Osteoblast (primary cell): Measurements from ENCODE around the gene ALCAM. TPM values are rescaled to one million over a fixed set of nuclear protein-coding genes. Genes with fewer than 3 reads are reported as not detected.

Experiments
- DNase-seq: peaks from one replicate; pipeline ENCODE4 v3.0.0; 2011; ENCODE audit warnings: low spot score, mixed read lengths; ENCODE audit not compliant: insufficient read length; ENCODE audit errors: missing footprints
- H2AFZ ChIP-seq: 2 replicates; pipeline ENCODE4 v1.6.0; 2011; ENCODE audit warnings: mild to moderate bottlenecking, low read length
- H3K27ac ChIP-seq: 2 replicates; pipeline ENCODE4 v1.5.1; 2011; ENCODE audit warnings: mild to moderate bottlenecking, low read depth, low read length, moderate library complexity
- H3K27me3 ChIP-seq: 2 replicates; pipeline ENCODE4 v1.6.0; 2012; ENCODE audit warnings: mild to moderate bottlenecking, control low read depth, inconsistent platforms, low read length, moderate library complexity; ENCODE audit not compliant: insufficient read depth
- H3K36me3 ChIP-seq: 2 replicates; pipeline ENCODE4 v1.5.1; 2011; ENCODE audit warnings: mild to moderate bottlenecking, low read length, control low read depth, moderate library complexity; ENCODE audit not compliant: insufficient read depth
- H3K4me1 ChIP-seq: 2 replicates; pipeline ENCODE4 v1.5.1; 2011; ENCODE audit warnings: mild to moderate bottlenecking, low read length, control low read depth, moderate library complexity; ENCODE audit not compliant: insufficient read depth
- H3K4me2 ChIP-seq: 2 replicates; pipeline ENCODE4 v1.6.0; 2011; ENCODE audit warnings: mild to moderate bottlenecking, low read length; ENCODE audit not compliant: insufficient read depth
- H3K4me3 ChIP-seq: fragments of 200-600 bp; sonication (generic); 3 replicates; pipeline ENCODE4 v1.5.1; 2012; ENCODE audit warnings: mild to moderate bottlenecking, low read length, inconsistent platforms; ENCODE audit not compliant: insufficient read depth
- H3K79me2 ChIP-seq: 2 replicates; pipeline ENCODE4 v1.6.0; 2012; ENCODE audit warnings: mild to moderate bottlenecking, low read length, control low read depth, inconsistent platforms; ENCODE audit not compliant: insufficient read depth
- H3K9me3 ChIP-seq: 2 replicates; pipeline ENCODE4 v1.5.1; 2011; ENCODE audit warnings: low read depth, low read length, control low read depth
- H4K20me1 ChIP-seq: 2 replicates; pipeline ENCODE4 v1.6.0; 2012; ENCODE audit warnings: mild to moderate bottlenecking, low read length, control low read depth; ENCODE audit not compliant: insufficient read depth
- total RNA-seq: library from RNA; depleted of rRNA; stranded (reverse); fragments of >200 nt; gene quantifications from 2 replicates; pipeline ENCODE4 v1.2.3, GENCODE V29; 2012
- TF ChIP-seq, protein P1 (sequence below): IDR thresholded peaks from 2 replicates; pipeline ENCODE4 v1.5.1; 2011; ENCODE audit warnings: mild to moderate bottlenecking, low read depth, low read length, moderate library complexity; ENCODE audit errors: extremely low read depth

ALCAM gene
- total RNA-seq, 1 donor = 178 TPM

DNA sequence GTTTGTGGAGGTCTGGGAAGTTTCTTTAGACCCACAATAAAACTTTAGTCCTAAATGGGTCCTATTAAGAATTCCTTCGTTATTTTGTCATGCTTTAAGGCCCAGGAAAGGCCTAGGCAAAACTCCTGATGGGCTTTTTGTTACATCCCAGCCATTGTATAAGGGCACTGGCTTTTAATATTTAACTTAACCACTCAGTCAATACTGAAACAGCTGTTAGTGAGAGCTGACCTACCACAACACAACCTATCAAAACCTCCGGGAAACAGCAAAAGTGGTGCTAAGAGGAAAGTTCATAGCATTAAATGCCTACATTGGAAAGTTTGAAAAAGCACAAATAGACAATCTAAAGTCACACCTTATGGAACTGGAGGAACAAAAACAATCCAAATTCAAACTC is 39.6 kb downstream of the ALCAM start:
- no peak for DNase-seq
- H3K79me2 ChIP-seq = peaks cover 78% of the 10 kb centered on the region
- H3K27me3 ChIP-seq = no peaks in the 10 kb centered on the region
- H3K36me3 ChIP-seq = peaks cover 4% of the 10 kb centered on the region
- H2AFZ ChIP-seq = no peak overlapping the region
- TF ChIP-seq, protein P1, sequence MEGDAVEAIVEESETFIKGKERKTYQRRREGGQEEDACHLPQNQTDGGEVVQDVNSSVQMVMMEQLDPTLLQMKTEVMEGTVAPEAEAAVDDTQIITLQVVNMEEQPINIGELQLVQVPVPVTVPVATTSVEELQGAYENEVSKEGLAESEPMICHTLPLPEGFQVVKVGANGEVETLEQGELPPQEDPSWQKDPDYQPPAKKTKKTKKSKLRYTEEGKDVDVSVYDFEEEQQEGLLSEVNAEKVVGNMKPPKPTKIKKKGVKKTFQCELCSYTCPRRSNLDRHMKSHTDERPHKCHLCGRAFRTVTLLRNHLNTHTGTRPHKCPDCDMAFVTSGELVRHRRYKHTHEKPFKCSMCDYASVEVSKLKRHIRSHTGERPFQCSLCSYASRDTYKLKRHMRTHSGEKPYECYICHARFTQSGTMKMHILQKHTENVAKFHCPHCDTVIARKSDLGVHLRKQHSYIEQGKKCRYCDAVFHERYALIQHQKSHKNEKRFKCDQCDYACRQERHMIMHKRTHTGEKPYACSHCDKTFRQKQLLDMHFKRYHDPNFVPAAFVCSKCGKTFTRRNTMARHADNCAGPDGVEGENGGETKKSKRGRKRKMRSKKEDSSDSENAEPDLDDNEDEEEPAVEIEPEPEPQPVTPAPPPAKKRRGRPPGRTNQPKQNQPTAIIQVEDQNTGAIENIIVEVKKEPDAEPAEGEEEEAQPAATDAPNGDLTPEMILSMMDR = no peak
- no peak overlapping the region for H3K4me2 ChIP-seq
- H3K4me1 ChIP-seq = peaks cover 10% of the 10 kb centered on the region
- peaks cover 7% of the 10 kb centered on the region for H4K20me1 ChIP-seq
- H3K4me3 ChIP-seq = no peak overlapping the region
- H3K27ac ChIP-seq = no peak overlapping the region
- no peaks in the 10 kb centered on the region for H3K9me3 ChIP-seq

DNA sequence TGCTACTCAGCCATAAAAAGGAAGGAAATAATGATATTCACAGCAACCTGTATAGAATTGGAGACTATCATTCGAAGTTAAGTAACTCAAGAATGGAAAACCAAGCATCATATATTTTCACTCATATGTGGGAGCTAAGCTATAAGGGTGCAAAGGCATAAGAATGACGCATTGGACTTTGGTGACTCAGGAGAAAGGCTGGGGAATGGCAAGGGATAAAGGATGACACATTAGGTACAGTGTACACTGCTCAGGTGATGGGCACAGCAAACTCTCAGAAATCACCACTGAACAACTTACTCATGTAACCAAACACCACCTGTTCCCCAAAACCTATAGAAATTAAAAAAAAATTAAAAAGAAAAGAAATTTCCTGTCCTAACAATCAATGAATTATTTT is 42.7 kb downstream of the ALCAM start:
- H3K36me3 ChIP-seq = no peaks in the 10 kb centered on the region
- H2AFZ ChIP-seq = no peak overlapping the region
- H4K20me1 ChIP-seq = no peaks in the 10 kb centered on the region
- H3K27me3 ChIP-seq = no peaks in the 10 kb centered on the region
- H3K4me3 ChIP-seq = no peak overlapping the region
- H3K27ac ChIP-seq = no peak overlapping the region
- no peak overlapping the region for H3K4me2 ChIP-seq
- H3K79me2 ChIP-seq = peaks cover 80% of the 10 kb centered on the region
- H3K4me1 ChIP-seq = no peaks in the 10 kb centered on the region
- no peak for DNase-seq
- TF ChIP-seq, protein P1 = no peak
- no peaks in the 10 kb centered on the region for H3K9me3 ChIP-seq

- H3K79me2 ChIP-seq = peaks cover 93% of the 10 kb centered on the region
- H3K4me1 ChIP-seq = peaks cover 6% of the 10 kb centered on the region
- no peaks in the 10 kb centered on the region for H3K9me3 ChIP-seq
- no peak overlapping the region for H3K4me2 ChIP-seq
- no peak overlapping the region for H2AFZ ChIP-seq
- TF ChIP-seq, protein P1 = no peak
- no peaks in the 10 kb centered on the region for H3K36me3 ChIP-seq
- no peak for DNase-seq
- H3K27ac ChIP-seq = no peak overlapping the region
- H3K27me3 ChIP-seq = no peaks in the 10 kb centered on the region
- H3K4me3 ChIP-seq = no peak overlapping the region
- H4K20me1 ChIP-seq = no peaks in the 10 kb centered on the region
Observed at GRCh38 chr3:105413343-105413887, 46.7 kb downstream of the ALCAM start.

DNA sequence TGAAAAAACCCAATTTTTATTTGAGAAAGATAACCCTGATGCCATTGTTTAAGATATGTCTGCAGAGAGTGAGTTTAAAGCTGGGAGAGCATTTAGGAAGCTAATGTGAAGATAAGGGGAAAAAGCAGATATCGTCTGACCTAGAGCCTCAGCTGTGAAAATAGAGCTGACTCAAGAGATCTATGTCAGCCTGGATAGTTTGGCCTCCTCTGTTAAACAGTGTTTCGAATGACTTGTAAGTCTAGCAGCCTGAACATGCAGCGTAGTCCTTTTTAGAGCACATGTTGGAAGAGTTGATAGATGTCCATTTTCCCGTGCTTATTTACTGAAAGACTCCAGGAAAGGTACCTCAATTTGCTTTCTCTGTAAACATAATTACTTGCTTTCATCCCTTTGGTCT is 48.1 kb downstream of the ALCAM start:
- Histone ChIP-seq H3K4me3 (no peak overlapping the region), H3K79me2 (peaks cover 94% of the 10 kb centered on the region), H3K36me3 (no peaks in the 10 kb centered on the region), H3K27me3 (no peaks in the 10 kb centered on the region), H3K4me2 (no peak overlapping the region), H3K27ac (no peak overlapping the region), H3K4me1 (peaks cover 6% of the 10 kb centered on the region), H3K9me3 (no peaks in the 10 kb centered on the region), H4K20me1 (no peaks in the 10 kb centered on the region), H2AFZ (peak overlapping the region; percentile 18)
- no peak for DNase-seq
- TF ChIP-seq, protein P1 = no peak
